ENCODE data around the gene MMP27.

The MMP27 gene

DNA sequence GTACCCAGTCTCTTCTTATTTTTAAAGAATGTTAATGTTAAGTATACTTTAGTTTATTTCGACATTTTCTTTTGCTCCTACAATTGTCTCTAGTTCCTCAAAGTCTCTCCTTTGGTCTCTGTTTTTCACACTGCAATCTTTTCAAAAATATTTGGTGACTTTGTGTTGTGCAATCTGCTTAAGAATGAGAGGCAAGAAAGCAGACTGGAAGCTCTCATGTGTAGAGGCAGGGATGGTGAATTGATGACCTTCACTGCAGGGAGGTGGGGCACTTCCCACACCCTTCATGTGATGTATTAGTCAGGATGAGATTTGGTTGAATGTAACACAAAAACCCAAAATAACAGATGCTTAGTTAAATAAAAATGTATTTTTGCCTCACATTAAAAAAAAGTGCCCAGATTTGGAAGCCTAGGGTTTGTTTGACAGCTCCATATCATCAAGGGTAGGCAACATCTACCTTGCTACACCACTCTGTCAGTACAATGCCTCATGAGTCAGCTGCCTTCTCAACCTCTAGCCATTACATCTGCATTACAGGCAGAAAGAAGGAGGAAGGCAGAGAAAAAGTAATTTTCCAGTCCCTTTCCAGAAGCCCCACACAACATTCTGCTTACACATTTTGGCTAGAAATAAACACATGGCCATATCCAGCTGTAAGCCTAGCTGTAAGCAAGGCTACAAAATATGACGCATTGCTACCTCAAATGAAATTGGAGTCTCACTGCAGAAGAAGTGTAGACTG is 3.8 kb upstream of the MMP27 start:
- no peak for DNase-seq
- H3K4me2 ChIP-seq (ENCODE audit: low read depth, low read length), result no peak overlapping the region
- no peak overlapping the region for H3K9ac ChIP-seq (ENCODE audit: low read length)
- H3K79me2 ChIP-seq (ENCODE audit: low read length), result no peaks in the 10 kb centered on the region
- no peaks in the 10 kb centered on the region for H3F3A ChIP-seq (ENCODE audit: insufficient read depth, low read length)
- H3K9me2 ChIP-seq (replicated peaks; ENCODE audit: insufficient read depth, low read length), result no peaks in the 10 kb centered on the region
- no peak overlapping the region for H3K27ac ChIP-seq (ENCODE audit: low read length)
- no peaks in the 10 kb centered on the region for H3K9me3 ChIP-seq (replicated peaks; ENCODE audit: insufficient read depth, low read length)
- no peaks in the 10 kb centered on the region for H4K20me1 ChIP-seq (ENCODE audit: insufficient read depth, low read length)
- TF ChIP-seq, protein P1, sequence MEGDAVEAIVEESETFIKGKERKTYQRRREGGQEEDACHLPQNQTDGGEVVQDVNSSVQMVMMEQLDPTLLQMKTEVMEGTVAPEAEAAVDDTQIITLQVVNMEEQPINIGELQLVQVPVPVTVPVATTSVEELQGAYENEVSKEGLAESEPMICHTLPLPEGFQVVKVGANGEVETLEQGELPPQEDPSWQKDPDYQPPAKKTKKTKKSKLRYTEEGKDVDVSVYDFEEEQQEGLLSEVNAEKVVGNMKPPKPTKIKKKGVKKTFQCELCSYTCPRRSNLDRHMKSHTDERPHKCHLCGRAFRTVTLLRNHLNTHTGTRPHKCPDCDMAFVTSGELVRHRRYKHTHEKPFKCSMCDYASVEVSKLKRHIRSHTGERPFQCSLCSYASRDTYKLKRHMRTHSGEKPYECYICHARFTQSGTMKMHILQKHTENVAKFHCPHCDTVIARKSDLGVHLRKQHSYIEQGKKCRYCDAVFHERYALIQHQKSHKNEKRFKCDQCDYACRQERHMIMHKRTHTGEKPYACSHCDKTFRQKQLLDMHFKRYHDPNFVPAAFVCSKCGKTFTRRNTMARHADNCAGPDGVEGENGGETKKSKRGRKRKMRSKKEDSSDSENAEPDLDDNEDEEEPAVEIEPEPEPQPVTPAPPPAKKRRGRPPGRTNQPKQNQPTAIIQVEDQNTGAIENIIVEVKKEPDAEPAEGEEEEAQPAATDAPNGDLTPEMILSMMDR (IDR thresholded peaks at IDR 0.05; ENCODE audit: low read length), result no peak
- TF ChIP-seq EZH2phosphoT487 (IDR thresholded peaks at IDR 0.05; ENCODE audit: low read length) (no peak), EZH2 (optimal IDR thresholded peaks at IDR 0.05; ENCODE audit: low read depth, low read length) (no peak)
- H3K27me3 ChIP-seq (replicated peaks; ENCODE audit: insufficient read depth, low read length), result no peaks in the 10 kb centered on the region
- no peak overlapping the region for H2AFZ ChIP-seq (ENCODE audit: low read length)
- no peak overlapping the region for H3K4me3 ChIP-seq (ENCODE audit: low read length)
- H3K36me3 ChIP-seq (replicated peaks; ENCODE audit: insufficient read depth, low read length), result no peaks in the 10 kb centered on the region
- H3K4me1 ChIP-seq (ENCODE audit: low read length), result no peaks in the 10 kb centered on the region

DNA sequence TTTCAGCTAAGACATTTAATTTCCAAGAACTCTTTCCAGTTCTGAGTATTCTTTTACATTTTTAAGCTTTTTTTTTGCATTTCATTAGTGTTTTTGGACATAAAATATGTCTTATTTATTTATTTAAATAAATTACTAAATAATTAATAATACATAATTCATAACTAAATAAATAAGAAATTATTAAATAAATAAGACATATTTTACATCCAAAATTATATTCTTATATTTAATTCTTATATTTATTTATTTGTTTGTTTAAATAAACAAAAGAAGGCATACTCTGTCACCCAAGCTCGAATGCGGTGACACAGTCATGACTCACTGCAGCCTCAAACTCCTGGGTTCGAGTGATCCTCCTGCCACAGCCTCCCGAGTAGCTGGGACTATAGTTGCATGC is 3.1 kb upstream of the MMP27 start:
- H3K27me3 ChIP-seq (replicated peaks; ENCODE audit: insufficient read depth, low read length), result no peaks in the 10 kb centered on the region
- TF ChIP-seq, protein P1 (IDR thresholded peaks at IDR 0.05; ENCODE audit: low read length), result no peak
- TF ChIP-seq EZH2phosphoT487 (IDR thresholded peaks at IDR 0.05; ENCODE audit: low read length) (no peak), EZH2 (optimal IDR thresholded peaks at IDR 0.05; ENCODE audit: low read depth, low read length) (no peak)
- H3K4me2 ChIP-seq (ENCODE audit: low read depth, low read length), result no peak overlapping the region

DNA sequence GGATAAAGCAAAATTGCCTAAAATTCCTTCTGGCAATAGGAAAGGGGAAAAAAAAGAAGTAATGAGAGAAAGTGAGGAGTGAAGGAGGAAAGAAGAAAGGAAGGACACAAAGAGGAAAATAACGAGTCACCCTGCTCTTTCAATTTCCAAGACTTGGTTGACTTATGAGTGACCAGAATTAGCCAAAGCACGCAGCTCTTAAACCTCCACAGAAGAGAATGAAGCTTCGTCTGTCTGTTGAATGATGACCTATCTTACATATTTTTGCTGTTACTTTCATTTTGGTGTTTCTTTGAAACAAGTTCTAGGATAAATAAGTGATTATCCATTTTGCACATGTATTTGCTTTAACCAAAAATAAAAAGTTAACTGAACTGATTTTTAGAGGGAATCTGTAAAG is 728 bp downstream of the MMP27 start:
- H3K79me2 ChIP-seq (ENCODE audit: low read length), result no peaks in the 10 kb centered on the region
- H2AFZ ChIP-seq (ENCODE audit: low read length), result no peak overlapping the region
- no peaks in the 10 kb centered on the region for H3K27me3 ChIP-seq (replicated peaks; ENCODE audit: insufficient read depth, low read length)
- no peaks in the 10 kb centered on the region for H4K20me1 ChIP-seq (ENCODE audit: insufficient read depth, low read length)
- no peaks in the 10 kb centered on the region for H3K9me3 ChIP-seq (replicated peaks; ENCODE audit: insufficient read depth, low read length)
- H3K36me3 ChIP-seq (replicated peaks; ENCODE audit: insufficient read depth, low read length), result no peaks in the 10 kb centered on the region
- H3K27ac ChIP-seq (ENCODE audit: low read length), result no peak overlapping the region
- no peaks in the 10 kb centered on the region for H3K9me2 ChIP-seq (replicated peaks; ENCODE audit: insufficient read depth, low read length)
- no peak for DNase-seq
- H3K4me3 ChIP-seq (ENCODE audit: low read length), result no peak overlapping the region
- H3K4me1 ChIP-seq (ENCODE audit: low read length), result no peaks in the 10 kb centered on the region
- peak overlapping the region; percentile 10; the same call in 1 of the 2 replicates for H3K4me2 ChIP-seq (ENCODE audit: low read depth, low read length)
- no peak overlapping the region for H3K9ac ChIP-seq (ENCODE audit: low read length)
- TF ChIP-seq EZH2 (optimal IDR thresholded peaks at IDR 0.05; ENCODE audit: low read depth, low read length), result no peak
- H3F3A ChIP-seq (ENCODE audit: insufficient read depth, low read length), result no peaks in the 10 kb centered on the region

More for the DNA sequence above, 3.1 kb upstream of the MMP27 start:
- no peak for DNase-seq
- Histone ChIP-seq H3K9ac (ENCODE audit: low read length) (no peak overlapping the region), H2AFZ (ENCODE audit: low read length) (no peak overlapping the region), H4K20me1 (ENCODE audit: insufficient read depth, low read length) (no peaks in the 10 kb centered on the region), H3K9me3 (replicated peaks; ENCODE audit: insufficient read depth, low read length) (no peaks in the 10 kb centered on the region), H3K79me2 (ENCODE audit: low read length) (no peaks in the 10 kb centered on the region), H3K27ac (ENCODE audit: low read length) (no peak overlapping the region), H3K4me1 (ENCODE audit: low read length) (no peaks in the 10 kb centered on the region), H3F3A (ENCODE audit: insufficient read depth, low read length) (no peaks in the 10 kb centered on the region), H3K9me2 (replicated peaks; ENCODE audit: insufficient read depth, low read length) (no peaks in the 10 kb centered on the region), H3K36me3 (replicated peaks; ENCODE audit: insufficient read depth, low read length) (no peaks in the 10 kb centered on the region), H3K4me3 (ENCODE audit: low read length) (no peak overlapping the region)

Data from MM.1S (cell line).